NCI-H1417 treated with DMSO at 0.1 percent for 48 hours (cell line): ENCODE results near the gene OR10V1.
A peak's percentile ranks its signal among the peaks of the same experiment; 100 is the strongest.

Experiments used
- DNase-seq: peaks from one replicate; lab custom pipeline; 2025; lab: John Stamatoyannopoulos, UW

OR10V1 gene

GRCh38 chr11:59713745-59714144, at the start of gene OR10V1:
TSS of gene OR10V1 (minus strand) at chr11:59713845. CDS start at chr11:59713845, 0 bp downstream.
- DNase-seq: no peak

DNA sequence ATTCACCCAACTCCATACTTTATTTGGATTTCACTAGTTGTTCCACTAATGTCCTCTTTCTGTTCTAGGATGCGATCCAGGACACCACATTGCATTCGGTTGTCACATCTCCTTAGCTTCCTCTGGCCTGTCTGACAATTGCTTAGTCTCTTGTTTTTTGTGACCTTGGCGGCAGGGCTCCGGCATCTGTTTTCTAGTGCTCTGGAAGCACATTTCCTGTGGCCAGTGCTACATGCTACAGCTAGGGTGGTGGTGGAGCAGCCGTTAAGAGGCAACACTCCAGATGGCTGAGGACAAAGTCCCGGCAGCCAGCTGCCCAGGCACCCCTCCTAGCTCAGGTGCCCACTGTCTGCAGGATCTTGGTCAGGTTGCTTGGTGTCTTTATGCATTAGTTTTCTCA, 48.3 kb upstream of the OR10V1 start:
- no peak for DNase-seq

DNA sequence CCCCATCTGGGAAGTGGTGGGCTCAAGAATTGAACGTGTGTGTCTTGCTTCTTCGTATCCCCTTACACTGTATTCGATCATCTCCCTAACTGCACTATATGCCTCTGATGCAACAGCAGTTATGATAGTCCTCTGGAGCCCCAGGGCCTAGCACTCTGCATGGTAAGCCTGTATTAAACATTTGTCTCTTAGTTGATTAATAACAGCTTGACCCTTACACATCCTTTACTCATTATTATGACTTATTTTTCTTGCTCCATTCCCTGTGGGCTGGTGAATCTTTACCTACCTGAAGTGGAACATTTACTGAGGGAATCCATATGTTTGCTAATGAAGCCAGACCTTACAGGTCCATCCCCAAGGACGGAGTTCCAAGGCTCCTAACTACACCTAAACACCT, 47.1 kb upstream of the OR10V1 start:
- no peak for DNase-seq

- no peak for DNase-seq
Observed at GRCh38 chr11:59759900-59760299, 46.3 kb upstream of the OR10V1 start.

DNA sequence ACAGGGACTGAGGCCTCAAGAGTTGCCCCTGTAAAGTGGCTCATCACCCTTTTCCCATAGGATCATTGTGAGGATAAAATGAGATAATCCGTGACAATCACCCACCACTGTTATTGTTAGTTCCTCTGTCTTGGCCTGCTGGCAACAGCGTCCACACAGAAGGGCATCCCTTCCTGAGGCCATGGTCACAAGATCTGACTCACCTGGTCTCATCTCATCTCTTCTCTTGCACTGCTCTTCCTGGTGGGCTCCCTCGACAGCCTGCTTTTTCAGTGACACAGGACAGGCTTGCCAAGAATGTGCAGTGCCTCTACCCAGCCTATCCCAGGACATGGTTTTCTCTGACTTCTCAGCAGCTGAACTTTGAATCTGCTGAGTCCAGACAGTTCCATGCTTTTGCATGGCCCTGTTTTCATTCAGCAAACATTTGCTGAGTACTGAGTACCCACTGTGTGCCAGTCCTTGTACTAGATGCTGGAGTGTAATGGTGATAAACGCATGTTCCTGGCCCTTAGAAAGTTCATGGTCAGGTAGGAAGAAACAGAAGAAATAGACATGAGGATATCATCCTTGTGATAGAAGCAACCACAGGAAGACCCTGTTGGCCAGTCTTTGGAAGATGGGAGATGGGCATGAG, 44.9 kb upstream of the OR10V1 start:
- DNase-seq: no peak

DNA sequence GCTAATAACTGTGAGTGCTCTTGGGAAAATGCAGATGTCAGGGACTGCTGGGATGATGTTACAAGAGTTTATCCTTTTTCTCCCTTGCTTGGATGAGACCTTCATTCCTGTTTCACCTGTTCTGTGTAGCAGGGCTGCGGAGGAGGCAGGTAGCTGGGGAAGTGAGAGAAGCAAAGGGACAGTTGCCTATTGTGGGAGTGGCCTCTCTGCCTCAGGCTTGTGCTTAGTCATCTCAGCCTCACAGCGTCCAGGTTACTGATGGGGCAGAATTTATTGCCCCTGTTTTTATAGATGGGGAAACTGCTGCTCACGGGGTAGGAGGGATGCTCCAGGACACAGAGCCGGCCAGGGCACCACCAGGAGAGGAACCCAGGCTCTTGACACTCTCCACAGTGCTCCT, 43.2 kb upstream of the OR10V1 start:
- DNase-seq: no peak

GRCh38 chr11:59756558-59756840, 42.9 kb upstream of the OR10V1 start:
- no peak for DNase-seq

DNA sequence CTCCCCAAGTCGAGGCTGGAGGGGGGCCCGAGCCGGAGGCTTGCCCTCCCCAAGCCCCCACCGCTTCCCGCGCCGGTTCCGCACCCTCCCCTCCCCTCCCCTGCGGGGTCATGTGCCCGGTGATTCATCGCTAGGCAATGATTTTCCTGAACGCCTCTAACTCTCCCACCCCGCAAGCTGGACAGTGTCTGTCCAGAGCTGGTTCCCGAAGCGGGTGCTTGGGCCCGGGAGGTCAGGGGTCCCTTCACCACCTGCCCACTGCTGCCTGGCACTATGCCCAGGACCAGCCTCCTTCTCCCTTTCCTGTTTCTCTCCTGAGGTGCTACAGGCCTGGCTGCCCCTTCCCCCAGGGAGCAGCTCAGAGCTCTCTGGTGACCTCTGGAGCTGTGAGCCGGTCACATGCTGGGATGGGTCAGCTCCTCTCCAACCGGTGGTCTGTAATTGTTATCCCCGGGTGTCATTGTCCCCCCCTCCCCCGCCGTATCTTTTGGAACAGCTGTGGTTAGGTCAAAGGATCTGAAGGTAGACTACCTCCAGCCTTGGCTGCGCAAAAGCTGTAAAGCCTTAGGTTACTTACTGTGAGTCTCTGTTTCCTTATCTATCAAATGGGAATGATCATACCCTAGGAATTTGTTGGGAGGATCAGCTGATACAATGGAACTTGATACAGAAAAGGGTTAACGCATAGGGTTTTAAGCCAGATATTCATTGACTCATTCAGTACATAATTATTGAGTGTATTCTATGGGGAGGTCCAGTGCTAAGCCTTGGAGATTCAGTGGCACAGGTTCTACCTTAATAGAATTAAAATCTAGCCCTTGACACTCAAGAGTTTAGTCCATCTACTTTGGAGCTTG, 42.3 kb upstream of the OR10V1 start:
- DNase-seq: peak; percentile 12

DNA sequence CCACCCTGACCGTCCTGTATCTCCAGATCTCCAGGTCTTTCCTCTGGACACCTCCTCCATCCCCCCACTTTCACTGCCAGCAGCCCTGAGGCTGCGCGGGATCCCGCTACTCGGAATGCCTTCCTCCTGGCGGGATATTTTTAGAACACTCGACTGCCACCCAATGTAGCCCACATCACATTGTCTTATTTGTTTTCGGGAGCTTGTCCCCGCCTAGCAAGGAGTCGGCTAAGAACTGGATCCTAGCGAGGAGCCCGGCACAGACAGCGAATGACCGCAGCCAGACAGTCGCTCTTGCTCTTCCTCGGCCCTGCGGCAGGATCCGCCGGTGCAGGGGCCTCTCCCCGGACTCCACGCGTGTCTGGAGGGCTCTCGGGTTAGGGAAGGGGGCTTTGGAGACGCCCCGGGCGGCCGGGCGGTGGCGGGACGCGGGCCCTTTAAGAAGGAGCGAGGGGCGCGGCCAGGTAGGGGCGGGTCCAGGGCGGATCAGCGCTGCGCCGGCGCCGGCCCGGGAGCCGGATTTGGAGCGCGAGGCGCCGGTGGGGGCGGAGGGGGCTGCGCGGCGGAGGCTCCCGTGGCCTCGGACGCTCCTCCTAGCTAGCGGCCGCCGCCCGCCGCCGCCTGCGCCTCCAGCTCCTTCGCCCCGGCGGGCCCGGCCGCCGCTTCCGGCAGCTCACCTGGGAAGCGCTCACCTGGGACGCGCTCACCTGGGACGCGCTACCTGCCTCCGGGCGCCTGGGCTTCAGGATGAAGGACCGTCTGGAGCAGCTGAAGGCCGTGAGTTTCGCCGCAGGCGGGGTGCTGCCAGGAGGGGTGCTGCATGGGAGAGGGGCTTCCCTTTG, 41.4 kb upstream of the OR10V1 start, which contains the start of gene STX3:
Gene STX3, plus strand, starts transcription at position 518 of the 842 bp plus-strand sequence. Its CDS starts 230 bp downstream, at position 748.
- peak; percentile 12 for DNase-seq

DNA sequence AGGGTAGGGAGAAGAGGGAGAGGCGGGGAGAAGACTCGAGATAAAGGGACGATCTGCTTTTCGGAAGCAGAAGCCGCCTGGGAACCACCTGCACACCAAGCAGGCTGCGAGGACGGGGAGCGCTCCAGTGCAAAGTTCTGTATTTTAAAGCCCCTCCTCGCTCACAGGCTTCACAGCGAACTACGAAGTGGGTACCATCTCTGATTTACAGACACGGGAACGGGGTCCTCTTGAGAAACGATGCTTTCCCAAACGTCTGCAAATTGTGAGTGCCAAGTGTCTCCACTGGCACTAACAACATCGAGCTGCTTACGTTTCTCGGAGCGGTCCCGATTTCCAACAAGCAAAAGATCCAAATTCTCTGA, 40.8 kb upstream of the OR10V1 start:
- DNase-seq: no peak

DNA sequence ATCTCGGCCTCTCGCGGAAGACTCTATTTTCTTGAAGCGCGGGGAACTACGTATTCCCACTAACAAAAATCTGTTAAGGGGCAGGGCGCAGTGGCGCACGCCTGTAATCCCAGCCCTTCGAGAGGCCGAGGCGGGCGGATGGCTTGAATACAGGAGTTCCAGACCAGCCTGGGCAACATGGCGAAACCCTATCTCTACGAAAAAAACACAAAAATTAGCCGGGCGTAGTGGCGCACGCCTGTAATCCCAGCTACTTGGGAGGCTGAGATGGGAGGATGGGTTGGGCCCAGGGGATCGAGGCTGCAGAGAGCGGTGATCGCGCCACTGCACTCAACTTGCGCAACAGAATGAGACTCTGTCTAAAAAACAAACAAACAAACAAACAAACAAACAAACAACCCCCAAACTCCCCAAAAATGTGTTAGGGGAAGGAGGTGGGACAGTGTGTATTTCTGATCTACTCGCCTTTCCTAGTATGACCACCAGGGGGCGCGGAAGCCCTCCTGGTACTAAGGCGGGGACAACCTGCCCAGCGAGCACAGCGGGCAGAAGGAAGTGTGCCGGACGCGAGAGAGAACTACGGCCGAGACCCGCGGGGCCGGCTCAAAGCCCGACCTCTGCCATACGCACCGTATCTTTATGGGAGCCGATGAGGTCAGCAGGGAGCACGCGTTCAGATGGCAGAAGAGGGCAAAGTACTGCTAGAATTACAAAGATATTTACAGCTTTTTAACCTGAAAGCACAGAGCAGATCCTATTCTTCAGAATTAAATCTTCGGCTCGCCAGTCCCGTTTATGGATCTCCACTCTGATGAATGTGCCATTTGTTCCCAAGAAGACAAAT, 40.2 kb upstream of the OR10V1 start:
- DNase-seq: peak; percentile 8

- no peak for DNase-seq
Observed at GRCh38 chr11:59746111-59746510, 32.5 kb upstream of the OR10V1 start.

GRCh38 chr11:59730896-59731565, 17.4 kb upstream of the OR10V1 start:
- no peak for DNase-seq

- no peak for DNase-seq
Observed at GRCh38 chr11:59729834-59730233, 16.2 kb upstream of the OR10V1 start.

- no peak for DNase-seq
Observed at GRCh38 chr11:59728913-59729312, 15.3 kb upstream of the OR10V1 start.

DNA sequence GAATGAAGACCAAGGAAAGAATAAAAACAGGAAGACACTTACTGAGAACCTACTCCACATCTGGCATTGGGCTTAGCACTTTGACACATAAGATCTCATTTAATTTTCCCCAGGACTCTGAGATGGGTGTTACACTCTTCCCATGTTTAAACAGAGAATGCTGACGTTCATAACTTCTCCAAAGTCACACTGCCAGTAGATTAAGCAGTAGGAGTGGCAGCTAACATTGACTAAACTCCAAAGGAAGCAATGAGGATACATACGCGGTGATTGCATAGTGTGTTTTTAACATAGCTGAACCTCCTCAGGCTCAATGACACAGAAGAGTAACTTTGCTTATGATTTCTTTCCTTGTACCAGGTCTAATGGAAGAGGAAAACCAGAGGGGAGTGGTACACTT, 14.5 kb upstream of the OR10V1 start:
- DNase-seq: no peak

DNA sequence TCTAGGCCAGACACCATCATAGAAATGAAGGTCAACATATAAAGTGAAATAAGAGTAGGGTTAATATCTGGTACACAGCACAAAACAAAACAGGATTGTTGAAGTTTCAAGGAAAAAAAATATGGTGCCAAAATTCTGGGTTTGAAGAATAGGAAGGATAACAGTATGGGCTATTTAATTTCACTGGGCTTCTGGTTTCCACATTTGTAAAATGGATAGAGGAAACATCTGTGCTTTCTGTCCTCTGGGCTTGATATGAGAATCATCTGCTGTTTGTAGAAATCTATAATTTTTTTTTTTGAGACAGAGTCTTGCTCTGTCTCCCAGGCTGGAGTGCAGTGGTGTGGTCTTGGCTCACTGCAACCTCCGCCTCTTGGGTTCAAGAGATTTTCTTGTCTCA, 13.8 kb upstream of the OR10V1 start:
- no peak for DNase-seq

DNA sequence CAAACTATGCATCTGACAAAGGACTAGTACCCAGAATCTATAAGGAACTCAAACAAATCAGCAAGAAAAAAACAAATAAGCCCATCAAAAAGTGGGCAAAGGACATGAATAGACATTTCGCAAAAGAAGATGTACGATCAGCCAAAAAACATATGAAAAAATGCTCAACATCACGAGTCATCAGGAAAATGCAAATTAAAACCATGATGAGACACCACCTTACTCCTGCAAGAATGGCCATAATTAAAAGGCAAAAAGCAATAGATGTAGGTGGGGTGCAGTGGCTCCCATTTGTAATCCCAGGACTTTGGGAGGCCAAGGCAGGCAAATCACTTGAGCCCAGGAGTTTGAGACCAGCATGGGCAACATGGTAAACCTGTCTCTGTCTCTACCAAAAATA, 10.4 kb upstream of the OR10V1 start:
- no peak for DNase-seq

- no peak for DNase-seq
Observed at GRCh38 chr11:59719556-59719955, 5.9 kb upstream of the OR10V1 start.

DNA sequence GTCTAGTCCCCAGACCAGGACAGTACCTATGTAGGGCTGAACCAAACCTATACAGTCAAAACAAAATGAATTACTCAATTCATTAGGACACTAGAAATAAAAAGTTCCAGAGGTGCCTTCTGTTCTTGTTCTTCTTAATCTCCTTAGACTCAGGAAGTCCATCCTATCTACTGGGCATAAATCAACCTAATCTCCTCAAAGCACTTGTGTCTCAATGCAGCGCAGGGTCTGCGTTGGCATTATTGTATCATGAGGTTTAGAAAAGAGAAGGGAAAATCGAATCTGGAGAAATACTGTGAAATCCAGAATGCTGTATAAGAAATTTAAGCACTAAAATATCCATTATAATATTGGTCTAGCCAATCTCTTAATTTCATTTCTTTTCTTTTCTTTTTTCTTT, 2.4 kb upstream of the OR10V1 start:
- no peak for DNase-seq

GRCh38 chr11:59710136-59710847, 3.4 kb downstream of the OR10V1 start:
- DNase-seq: no peak
